GM21381 (cell line): ENCODE data around the gene SPACA9.

Source experiments
- ATAC-seq: cut with Tn5 transposase; IDR thresholded peaks from one replicate; pipeline ENCODE4 v1.9.1; 2021; ENCODE audit warnings: mild to moderate bottlenecking, moderate library complexity; ENCODE audit not compliant: unreplicated experiment

SPACA9 gene

DNA sequence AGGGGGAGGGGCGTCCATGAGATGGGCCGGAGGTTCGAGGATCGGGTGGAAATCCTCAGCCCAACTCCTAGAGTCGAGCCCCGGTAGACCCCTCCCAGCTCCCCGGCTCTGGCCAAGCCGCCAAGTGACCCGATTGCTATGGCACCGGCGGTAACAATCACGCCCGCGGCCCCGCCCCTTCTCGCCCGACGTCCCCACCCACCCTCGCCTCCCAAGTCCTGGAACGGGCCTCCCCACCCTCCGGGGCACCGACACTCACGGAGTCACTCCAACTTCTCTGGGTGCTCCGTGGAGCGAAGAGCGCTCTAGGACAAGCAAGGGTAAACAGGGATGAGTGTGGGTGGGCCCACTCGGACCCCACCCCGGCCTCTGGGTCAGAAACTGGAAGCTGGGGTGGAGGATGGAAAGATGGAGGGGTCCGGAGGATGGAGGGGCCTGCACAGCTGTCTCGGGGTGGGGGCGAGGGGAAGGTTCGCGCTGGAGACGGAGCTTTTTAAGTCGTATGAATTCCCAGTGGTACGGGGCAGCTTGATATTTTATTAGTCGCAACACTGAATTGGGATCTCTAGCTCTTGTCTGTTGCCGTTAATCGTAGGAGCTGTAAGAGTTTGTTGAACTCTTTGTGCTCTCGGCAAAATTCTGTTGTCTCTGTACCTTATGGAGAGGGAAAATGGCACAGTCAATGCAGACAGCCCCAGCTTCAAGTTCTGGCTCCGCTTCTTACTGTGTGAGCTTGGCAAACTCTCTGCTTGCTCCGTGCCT lies at the start of gene SPACA9:
SPACA9 (plus strand) TSS at position 204 of the 762 bp plus-strand sequence. CDS start 5,050 bp downstream, outside the sequence.
- ATAC-seq: peak; percentile 29

DNA sequence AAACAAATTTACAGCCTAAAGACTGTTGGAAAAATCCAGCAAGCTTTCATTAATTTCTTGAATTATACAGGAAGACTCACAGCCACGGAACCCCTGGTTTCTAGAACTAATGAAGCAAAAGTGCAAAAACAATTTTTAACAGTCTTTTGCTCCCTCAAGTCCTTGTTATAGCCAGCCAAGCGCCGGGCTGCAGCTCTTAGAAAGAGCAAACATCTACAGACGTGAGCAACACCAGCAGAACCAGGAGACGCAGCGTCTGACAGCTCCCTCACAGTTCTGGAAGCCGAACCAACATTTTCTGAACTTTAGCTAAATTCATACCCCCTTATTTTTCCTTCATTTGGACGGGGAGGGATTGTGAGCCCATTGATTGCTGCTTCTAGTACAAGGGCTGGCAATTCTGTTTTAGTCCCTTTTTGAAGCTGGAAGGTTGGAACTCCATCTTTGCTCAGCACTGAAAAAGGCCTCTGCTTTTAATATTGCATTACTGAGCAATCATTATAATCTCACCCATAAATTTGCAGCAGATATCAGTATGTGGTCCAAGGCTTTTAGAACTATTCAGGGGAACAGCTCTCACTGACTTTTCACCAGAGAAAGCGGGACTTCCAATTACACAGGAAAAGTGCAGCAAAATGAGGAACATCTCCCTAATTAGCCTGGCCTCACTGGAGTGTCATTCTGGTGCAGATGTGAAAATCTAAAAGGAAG lies 46.4 kb upstream of the SPACA9 start:
- no peak for ATAC-seq

DNA sequence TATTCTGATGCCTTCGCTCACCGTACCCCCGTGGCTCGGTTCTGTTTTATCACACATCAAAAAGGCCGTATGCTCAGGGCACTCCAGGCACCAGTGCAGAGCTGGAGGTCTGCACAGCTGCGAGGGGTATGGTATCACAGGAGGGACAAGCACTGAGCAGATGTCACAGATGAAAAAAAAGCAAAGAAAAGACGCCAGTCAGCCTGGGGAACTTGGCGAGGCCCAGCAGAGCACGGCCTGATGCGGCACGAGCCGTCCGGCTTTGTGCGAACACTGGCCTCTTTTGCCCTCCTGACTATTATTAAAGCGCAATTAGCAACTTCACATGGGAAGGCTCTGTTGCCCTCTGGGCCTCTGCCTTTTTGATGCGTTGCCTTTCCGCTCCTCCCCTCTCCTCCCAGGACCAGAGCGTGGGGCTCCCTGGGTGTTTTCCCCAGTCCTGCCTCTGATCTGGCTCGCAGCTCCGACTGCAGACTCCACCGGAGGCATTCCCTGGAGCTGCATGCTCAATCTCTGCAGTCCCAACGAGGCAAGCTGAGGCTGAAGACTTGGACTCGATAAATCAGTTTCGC lies 45.1 kb upstream of the SPACA9 start:
- no peak for ATAC-seq

DNA sequence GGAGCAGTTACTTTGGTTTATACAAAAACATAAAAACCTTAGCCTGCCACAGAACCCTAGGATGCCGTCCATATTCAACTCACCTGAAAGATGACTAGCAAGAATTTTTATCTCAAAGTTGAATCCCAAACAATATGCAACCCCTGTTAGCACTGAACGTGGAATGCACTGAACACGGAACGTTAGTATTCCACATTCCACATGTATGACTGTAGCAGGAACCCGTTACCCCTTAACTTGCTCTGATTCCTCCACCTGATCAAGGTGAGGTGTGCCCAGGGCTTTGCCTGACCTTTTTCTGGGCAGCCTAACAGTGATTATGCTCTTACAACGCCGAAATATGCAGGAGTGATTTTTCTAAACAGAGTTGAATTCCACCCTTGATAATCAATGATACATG lies 44.4 kb upstream of the SPACA9 start:
- ATAC-seq: no peak

DNA sequence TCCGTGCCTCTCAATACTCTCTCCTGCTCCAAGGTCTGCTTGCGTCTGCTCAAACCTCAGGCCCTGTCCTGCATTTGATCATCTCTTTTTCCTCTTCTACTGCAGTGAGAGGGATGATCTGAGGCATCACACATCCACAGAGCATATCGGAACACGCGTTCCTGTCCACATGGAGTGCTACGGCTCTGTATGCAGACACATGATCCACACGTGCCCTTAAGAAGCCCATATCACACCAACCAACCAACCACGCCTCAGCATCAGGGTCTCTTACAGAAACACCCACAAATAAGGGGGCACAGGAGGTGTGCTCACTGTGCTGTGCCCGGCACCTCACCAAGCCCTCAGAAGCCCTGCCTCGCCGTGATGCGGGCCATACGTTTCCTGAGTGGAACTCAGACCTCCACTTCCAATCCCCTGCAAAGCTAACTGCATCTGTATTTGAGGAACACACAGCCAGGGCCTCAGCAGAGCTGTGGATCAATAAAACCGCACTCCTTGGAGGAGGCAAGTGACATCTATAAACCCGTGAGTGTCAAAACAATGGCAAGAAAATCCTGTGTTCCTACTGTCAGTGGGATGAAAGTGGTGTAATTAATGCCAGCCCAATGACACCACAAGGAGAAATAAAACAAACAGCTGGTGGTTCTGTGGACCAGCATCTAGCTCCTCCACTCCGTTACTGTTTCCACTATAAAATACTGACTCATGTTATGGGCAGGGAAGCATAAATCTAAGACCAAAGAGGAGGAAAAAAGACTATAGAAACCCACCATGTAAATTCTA lies 41.0 kb upstream of the SPACA9 start:
- ATAC-seq: no peak

DNA sequence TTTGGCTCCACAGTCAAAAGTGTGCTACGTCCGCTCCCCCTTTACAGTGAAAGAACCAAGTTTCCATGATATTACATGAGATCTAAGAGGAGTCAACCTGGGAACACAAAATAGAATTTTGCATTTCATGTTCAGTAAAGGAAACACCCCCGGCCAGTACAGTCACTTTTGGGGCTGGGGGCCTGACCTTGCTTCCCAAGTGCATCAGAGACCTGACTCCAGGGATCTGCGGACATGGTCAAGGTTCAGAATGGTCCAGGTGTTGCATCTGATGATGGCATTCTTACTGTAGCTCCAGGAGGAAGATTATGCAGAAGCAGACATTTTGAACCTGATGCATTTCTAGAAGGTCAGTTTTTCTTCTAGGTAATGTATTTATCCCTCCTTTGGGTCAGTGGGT lies 40.4 kb upstream of the SPACA9 start:
- ATAC-seq: no peak

DNA sequence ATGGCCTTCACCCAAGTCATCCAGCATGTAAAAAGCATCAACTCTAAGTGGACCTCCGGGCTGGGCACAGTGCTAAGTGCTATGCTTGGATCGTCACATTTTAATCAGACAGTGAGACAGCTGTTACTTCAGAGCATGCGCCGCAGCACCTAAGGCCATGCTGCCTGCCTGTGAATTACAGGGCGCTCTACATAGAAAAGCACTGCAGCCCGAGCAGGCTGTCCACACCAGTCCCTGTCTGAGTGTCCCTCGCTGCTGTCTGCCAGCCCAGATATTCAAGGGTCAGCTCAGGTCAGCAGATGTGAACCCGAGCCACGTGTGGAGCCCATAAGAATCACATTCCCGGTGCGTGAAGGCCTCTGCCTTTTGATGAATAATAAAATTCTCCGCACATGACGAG lies 37.7 kb upstream of the SPACA9 start:
- no peak for ATAC-seq

DNA sequence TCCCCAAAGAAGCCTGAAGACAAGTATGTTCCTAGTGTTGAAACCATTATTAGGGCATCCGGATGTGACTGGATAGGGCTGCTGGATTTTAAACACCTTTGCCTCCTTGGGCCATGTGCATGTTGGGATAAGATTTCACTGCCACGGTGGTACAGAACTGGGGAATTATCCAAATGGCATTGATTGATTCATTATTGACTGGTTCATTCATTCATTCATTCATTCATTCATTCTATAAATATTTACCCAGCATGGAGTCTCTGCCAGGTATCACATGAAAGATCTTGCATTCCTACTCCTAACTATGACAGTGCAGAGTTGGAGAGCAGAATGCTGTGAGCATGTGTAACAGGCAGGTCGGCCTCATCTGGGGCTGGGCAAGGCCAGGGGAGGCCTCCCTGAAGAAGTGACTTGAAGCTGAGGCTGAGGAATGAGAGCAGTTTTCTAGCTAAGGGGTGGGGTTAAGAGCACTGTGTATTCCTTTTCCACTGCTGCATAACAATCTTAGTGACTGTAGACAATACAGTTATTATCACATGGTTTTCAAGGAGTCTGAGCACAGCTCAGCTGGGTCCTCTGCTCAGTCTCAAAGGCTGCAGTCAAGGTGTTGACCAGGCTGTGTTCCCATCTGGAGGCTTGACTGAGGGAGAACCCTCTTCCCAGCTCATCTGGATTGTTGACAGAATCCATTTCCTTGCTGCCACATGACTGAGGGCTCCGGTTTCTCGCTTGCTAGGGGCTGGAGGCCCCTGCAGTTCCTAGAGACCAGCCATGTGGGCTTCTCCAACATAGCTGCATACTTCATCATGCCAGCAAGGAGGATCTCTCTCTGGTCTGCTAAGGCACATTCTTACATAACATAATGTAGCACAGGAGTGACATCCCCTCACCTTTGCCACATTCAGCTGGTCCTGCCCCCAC lies 36.3 kb upstream of the SPACA9 start:
- no peak for ATAC-seq

DNA sequence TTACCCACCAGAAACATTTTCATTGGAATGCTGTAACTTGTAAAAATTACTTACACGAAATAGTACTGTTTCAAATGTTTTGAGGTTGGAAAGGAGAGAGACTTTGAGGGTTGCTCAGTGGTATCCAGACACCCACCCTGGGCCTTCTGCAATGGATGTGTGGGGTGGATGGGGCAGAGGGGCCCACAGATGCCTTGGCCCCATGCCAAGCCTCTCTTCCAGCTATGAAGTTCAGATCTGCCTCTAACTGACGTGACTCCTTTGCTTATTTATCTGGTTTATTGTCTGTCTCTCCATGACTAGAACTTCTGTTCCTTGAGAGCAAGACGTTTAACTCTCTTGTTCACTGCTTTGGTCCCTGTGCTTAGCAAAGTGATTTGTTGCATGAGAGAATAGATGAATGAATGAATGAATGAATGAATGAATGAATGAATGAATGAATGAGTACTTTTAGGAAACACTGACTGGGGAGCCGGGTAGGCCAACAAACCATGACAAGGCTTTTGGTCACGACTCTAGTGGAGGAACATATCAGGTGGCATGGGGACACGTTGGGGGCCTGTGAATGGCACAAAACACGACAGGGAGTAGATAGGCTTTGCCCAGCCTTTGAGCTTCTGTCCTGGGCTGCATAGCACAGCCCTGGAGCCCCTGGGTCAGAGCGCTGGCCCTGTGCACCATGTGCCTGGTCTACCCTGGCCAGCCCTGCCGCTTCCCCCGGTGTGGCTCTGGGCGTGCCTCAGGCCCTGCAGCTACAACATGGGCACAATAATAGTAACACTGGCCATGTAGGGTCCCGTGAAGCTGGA lies 32.4 kb upstream of the SPACA9 start:
- no peak for ATAC-seq

DNA sequence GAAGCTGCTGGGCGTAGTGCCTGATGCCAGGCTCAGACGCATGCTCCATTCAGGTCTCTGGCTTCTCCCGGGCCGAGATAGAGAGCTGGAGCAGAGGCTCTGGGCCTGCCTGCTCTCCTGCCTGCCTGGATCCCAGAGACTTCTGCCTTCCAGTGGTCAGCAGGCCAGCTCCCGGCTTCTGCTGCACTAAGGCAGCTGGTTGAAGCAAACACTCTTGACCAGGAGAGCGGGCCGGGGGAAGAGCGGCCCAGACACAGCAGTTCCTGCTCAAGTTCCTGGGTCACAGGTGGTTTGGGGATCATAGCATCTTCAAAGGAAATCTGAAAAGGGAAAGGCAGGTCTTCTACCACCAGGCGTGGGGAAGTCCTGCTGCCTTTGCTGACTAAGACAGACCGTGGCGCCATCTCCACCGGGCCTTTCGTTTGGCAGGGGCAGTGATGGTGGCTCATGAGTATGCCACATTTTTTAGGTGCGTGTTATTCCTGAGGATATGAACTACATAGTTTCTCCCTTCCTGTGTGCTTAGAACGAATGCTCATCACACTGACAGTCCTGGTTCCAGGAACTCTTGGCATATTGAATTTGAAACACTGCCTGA lies 31.7 kb upstream of the SPACA9 start:
- no peak for ATAC-seq

DNA sequence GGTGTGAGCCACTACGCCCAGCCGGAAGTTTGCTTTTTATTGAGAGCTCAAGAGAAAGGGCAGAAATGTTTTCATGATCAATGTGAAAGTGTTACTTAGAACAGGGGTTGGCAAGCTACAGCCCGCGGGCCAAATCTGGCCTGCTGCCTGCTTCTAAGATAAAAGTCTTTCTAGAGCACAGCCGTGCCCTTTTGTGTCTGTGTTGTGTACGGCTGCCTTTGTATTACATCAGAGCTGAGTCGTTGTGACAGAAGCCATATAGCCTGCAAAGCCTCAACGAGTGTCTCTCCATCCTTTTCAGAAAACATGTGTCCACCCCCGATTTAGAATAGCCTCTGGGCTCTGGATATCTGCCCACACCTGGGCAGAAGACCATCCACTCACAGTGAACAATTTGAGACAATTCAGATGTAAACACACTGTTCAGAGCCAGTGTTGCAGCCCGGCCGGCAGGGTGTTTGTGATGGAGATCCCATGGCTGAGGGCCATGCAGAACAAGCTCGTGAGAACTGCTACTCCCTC lies 29.5 kb upstream of the SPACA9 start:
- no peak for ATAC-seq

DNA sequence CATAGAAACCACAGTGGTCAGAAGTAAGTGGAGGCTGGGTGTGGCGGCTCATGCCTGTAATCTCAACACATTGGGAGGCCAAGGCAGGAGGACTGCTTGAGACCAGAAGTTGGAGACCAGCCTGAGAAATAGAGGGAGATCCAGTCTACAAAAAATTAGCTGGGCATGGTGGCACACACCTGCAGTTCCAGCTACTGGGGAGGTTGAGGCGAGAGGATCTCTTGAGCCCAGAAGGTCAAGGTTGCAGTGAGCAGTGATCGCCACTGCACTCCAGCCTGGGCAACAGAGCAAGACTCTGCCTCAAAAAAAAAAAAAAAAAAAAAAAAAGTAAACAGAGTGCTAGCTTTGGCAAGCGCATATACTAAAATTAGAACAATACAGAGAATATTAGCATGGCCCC lies 25.2 kb upstream of the SPACA9 start:
- ATAC-seq: no peak

DNA sequence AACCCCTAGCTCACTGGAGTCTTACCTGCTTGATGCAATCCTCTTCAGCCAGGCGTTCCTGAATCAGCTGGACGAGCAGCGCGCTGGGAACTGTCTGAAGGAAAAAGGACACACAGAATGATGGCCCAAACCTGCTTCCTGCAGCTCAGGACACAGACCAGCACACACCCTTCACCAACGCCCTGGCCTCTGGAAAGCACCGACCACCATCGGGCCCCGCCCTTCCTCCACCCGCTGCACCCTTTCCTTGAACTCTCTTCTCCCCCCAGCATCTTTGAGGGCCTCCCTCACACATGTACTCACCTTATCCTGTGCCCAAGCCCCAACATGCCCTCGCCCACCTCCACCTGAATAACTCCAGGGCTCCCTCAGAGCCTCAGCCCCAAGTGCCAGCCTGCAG lies 23.9 kb upstream of the SPACA9 start:
- no peak for ATAC-seq

DNA sequence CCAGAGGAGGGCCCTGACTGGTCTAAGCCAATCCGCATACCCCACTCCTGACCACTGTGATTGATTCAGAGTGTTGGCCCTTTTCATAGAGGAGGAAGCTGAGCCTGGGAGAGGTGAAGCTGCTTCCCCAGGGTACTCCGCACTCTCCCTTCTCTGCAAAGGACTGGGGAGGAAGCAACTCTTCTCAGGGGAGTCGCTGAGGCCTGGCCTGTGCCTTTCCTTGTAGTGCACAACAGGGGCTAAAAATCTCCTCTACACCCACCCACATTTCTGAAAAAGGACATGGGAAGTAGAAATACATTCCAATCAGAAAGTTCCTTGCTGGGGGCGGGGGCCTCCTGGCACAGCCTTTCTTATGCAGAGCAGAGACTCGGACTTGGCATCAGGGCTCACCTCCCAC lies 22.8 kb upstream of the SPACA9 start:
- no peak for ATAC-seq

DNA sequence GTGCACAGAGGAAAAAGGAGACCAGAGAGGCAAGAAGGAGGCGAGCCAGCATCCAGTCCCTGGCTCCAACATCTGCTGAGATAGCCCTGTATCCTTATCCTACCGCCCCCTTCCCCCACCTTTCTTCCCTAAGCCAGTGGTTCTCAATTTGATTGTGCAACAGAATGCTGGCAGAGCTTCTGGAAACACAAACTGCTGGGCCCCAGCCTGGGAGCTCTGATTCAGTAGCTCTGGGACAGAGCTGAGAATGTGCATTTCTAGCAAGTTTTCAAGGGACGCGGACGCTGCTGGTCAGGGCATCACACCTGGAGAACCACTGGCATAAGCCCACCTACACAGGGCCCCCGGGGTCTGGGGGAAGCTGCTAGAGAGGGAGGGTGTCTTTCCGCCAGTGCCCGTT lies 21.7 kb upstream of the SPACA9 start:
- no peak for ATAC-seq

DNA sequence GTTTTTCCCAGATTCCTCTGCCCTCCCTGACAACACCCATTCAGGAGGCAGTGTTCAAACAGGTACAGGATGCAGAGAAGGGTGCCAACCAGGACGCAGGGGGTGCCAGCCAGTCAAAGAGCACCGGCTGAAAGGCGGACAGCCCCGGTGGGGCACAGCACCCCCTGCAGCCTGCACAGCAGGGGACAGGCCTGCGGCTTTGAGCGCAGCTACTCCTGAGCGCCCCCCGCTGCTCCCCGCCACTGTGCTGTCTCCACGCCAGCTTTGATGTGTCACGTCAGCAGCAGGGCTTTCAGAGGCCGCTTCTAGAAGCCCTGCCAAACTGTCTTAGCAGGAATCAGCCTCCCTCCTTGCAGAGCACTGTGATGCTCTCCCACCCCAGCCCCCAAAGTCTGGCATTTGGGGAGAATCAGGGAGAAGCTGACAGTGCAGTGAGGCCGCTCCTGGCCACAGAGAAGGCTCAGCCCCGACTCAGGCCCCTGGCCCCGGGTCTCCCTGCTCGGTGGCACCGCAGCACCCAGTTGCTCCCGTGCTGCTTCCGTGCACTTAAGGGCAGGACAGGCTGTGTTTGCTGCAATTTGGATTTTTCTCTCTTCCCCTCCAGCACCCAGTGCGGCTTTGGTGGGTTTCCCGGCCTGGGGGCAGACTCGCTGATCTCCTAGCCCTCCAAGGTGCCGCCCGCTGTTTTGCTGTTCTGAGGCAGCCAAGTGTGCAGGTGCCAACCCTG lies 20.9 kb upstream of the SPACA9 start:
- ATAC-seq: no peak

DNA sequence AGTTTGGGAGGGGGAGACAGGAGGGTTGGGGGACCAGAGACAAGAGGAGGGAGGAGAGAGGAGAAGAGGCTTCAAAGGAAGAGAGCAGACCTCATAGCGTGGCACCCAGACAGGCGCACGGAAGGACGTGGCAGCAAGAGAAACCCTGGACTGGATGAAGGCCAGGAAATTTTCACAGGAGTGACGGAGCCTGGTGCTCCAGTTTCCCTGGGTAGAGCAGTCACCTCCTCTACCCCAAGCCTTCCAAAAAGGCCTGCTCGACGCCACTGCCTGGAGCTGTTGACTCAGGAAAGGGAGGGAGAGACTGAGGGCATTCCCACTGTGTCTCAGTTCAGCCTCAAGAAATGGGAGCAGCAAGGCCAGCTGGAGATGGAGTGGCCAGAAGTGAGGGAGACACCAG lies 19.9 kb upstream of the SPACA9 start:
- ATAC-seq: no peak

DNA sequence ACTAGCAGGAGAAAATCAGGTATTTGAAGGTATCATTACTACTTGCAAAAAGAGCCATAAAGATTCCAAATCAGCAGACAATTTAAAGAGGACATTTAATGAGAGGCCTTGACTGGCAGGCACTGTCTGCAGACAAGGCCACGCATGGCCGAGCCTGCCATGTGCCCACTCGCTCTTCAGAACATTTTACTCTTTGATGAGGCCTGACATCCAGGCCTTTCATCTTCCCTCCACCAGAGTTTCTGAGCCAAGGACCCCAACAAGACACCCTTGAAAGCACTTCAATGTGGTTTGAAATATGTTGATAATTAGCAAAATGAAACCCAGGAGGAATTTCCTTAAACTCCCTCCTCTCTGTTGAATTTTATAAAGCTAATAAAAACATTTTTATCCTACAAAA lies 17.0 kb upstream of the SPACA9 start:
- no peak for ATAC-seq
